Prostate gland (tissue), 2 donors: ENCODE measurements around the gene PTPRD. TPM values are rescaled to one million over a fixed set of nuclear protein-coding genes. Genes with fewer than 3 reads are reported as not detected.

Experiments used
- DNase-seq: peaks from one replicate; pipeline ENCODE4 v3.0.0-alpha.2; 2019; ENCODE audit warnings: low spot score
- H3K27ac ChIP-seq, 2 donors: fragments of 200-600 bp; sonication (generic); 2 replicates each; pipeline ENCODE4 v1.5.1; 2017 to 2019
- H3K27me3 ChIP-seq: fragments of 200-600 bp; sonication (generic); replicated peaks from 2 replicates; pipeline ENCODE4 v1.5.1; 2019; ENCODE audit not compliant: insufficient read depth
- H3K36me3 ChIP-seq, 2 donors: fragments of 200-600 bp; sonication (generic); 1 replicate in 1 of 2; 2 replicates in 1 of 2; pipeline versions ENCODE4 v1.5.1 to v1.8.1; 2017 to 2019
- H3K4me1 ChIP-seq: fragments of 200-600 bp; sonication (generic); replicated peaks from 2 replicates; pipeline ENCODE4 v1.5.1; 2019
- H3K4me3 ChIP-seq, 2 donors: fragments of 200-600 bp; sonication (generic); 2 replicates each; pipeline ENCODE4 v1.5.1; 2017 to 2019
- H3K9me3 ChIP-seq: fragments of 200-600 bp; sonication (generic); 2 replicates; pipeline ENCODE4 v1.5.1; 2017
- POLR2A ChIP-seq: fragments of 450-650 bp; IDR thresholded peaks from one replicate; pipeline ENCODE4 v1.6.1; 2016; ENCODE audit warnings: antibody characterized with exemption, mild to moderate bottlenecking
- POLR2AphosphoS5 ChIP-seq: sonication (generic); formaldehyde crosslinking; IDR thresholded peaks from one replicate; pipeline ENCODE4 v1.6.1; 2017; ENCODE audit warnings: antibody characterized with exemption
- WGBS: methylation state at CpG from one replicate; pipeline ENCODE4 v1.1.5; 2018; 5-methylcytosine and 5-hydroxymethylcytosine counted together
- intact Hi-C: fragments of 100-400 bp; cut with DNase I; formaldehyde crosslinking; loops from one replicate; pipeline ENCODE4 v1.14.2; 2022
- total RNA-seq, 2 donors: library from RNA; depleted of rRNA; stranded (reverse); fragments of >200 nt; gene quantifications; one replicate each; pipeline ENCODE4 v1.1.0, GENCODE V29; 2016
- TF ChIP-seq, protein P1 (sequence below), 4 experiments: fragments of 200-600 bp in 2 of 4; fragments of 450-650 bp in 2 of 4; sonication (generic) in 2 of 4; IDR thresholded peaks; 1 replicate in 3 of 4; 2 replicates in 1 of 4; pipeline ENCODE4 v1.5.1; 2016 to 2019; ENCODE audit warnings: antibody characterized with exemption in 4 of 4, mild to moderate bottlenecking in 2 of 4, moderate library complexity in 2 of 4

The PTPRD gene
- total RNA-seq, 2 donors from 2014 or later = 5.8 to 23.1 TPM

DNA sequence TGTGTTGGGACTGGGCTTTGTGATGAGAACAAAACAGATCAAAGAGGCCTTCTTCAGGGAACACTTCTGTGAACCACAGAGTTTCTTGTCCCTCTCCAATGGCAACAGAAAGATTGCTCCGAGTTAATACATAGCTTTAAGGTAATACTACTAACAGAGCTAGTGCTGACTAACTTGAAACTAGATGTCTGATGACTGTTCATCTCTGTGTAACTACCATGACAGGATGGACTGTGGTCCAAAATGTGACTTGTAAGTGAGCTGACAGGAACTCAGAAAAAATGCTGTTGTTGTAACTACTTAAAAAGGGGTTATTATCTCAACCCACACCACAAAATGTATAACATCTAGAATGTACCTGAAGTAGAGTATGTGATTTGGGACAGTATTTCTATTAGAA, 2183.0 kb downstream of the PTPRD start:
- H3K27me3 ChIP-seq = no peaks in the 10 kb centered on the region
- H3K36me3 ChIP-seq = no peaks in the 10 kb centered on the region
- no peak overlapping the region for H3K27ac ChIP-seq
- TF ChIP-seq POLR2A = no peak
- TF ChIP-seq POLR2AphosphoS5 = no peak
- TF ChIP-seq, protein P1, sequence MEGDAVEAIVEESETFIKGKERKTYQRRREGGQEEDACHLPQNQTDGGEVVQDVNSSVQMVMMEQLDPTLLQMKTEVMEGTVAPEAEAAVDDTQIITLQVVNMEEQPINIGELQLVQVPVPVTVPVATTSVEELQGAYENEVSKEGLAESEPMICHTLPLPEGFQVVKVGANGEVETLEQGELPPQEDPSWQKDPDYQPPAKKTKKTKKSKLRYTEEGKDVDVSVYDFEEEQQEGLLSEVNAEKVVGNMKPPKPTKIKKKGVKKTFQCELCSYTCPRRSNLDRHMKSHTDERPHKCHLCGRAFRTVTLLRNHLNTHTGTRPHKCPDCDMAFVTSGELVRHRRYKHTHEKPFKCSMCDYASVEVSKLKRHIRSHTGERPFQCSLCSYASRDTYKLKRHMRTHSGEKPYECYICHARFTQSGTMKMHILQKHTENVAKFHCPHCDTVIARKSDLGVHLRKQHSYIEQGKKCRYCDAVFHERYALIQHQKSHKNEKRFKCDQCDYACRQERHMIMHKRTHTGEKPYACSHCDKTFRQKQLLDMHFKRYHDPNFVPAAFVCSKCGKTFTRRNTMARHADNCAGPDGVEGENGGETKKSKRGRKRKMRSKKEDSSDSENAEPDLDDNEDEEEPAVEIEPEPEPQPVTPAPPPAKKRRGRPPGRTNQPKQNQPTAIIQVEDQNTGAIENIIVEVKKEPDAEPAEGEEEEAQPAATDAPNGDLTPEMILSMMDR (IDR thresholded peaks at IDR 0.05) = no peak
- no peak overlapping the region for H3K4me3 ChIP-seq
- no peaks in the 10 kb centered on the region for H3K4me1 ChIP-seq
- intact Hi-C loops = no loop called here
- 95% methylated on average over 1 of the region's 1 CpG for WGBS
- H3K9me3 ChIP-seq = no peaks in the 10 kb centered on the region
- no peak for DNase-seq

- no peak for DNase-seq
- no peak for TF ChIP-seq POLR2A
- H3K36me3 ChIP-seq = no peaks in the 10 kb centered on the region
- H3K9me3 ChIP-seq = no peaks in the 10 kb centered on the region
- H3K4me3 ChIP-seq = no peak overlapping the region
- intact Hi-C loops = no loop called here
- H3K4me1 ChIP-seq = no peaks in the 10 kb centered on the region
- WGBS = 84% methylated on average over 1 of the region's 1 CpG
- H3K27me3 ChIP-seq = no peaks in the 10 kb centered on the region
- H3K27ac ChIP-seq = no peak overlapping the region
Observed at GRCh38 chr9:8429157-8429556, 2183.6 kb downstream of the PTPRD start.

GRCh38 chr9:8428389-8428788, 2184.4 kb downstream of the PTPRD start:
- TF ChIP-seq POLR2AphosphoS5 = no peak
- TF ChIP-seq, protein P1 (IDR thresholded peaks at IDR 0.05) = no peak
- no peak for TF ChIP-seq POLR2A
- Histone ChIP-seq H3K4me1 (no peaks in the 10 kb centered on the region), H3K36me3 (no peaks in the 10 kb centered on the region), H3K27me3 (no peaks in the 10 kb centered on the region), H3K4me3 (no peak overlapping the region), H3K9me3 (no peaks in the 10 kb centered on the region), H3K27ac (no peak overlapping the region)
- DNase-seq = no peak
- intact Hi-C loops = no loop called here
- WGBS = 72% methylated on average over 3 of the region's 3 CpGs

DNA sequence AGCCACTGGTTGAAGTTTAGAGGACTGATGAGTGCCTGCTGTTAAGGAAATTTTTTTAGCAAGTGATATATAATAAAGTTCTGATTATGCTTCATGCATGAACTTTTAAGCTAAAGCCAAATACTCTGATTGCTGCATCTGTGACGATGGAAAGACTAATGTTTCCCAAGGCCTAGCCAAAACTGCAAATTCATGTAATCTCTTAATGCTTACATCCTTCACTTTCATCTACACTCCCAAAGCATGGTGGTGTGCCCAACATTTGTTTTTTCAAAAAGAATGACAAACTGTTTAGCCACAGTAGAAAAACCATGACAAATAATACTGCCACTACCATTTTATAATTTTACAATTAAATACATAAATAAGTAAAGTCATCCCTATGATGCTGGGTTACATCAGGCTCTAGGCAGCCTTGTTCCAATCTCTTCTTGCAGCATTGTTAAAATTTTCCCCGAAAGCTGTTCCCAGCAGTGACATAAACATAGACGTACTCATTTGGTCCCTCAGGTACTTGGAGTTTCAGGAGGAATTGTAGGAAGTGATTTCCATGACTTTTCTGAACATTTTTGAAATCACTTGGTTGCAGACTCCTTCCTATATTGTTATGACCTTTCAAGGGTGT, 2187.9 kb downstream of the PTPRD start:
- Histone ChIP-seq H3K27me3 (no peaks in the 10 kb centered on the region), H3K4me1 (no peaks in the 10 kb centered on the region), H3K36me3 (no peaks in the 10 kb centered on the region), H3K9me3 (no peaks in the 10 kb centered on the region), H3K4me3 (no peak overlapping the region), H3K27ac (no peak overlapping the region)
- intact Hi-C loops = no loop called here
- DNase-seq = no peak
- 85% methylated on average over 3 of the region's 3 CpGs for WGBS
- TF ChIP-seq, protein P1 (IDR thresholded peaks at IDR 0.05) = no peak
- TF ChIP-seq POLR2AphosphoS5 (no peak), POLR2A (no peak)

- Histone ChIP-seq H3K4me1 (no peaks in the 10 kb centered on the region), H3K27ac (no peak overlapping the region), H3K4me3 (no peak overlapping the region), H3K27me3 (no peaks in the 10 kb centered on the region), H3K36me3 (no peaks in the 10 kb centered on the region), H3K9me3 (no peaks in the 10 kb centered on the region)
- TF ChIP-seq POLR2A = no peak
- TF ChIP-seq, protein P1 (IDR thresholded peaks at IDR 0.05) = no peak
- no peak for TF ChIP-seq POLR2AphosphoS5
- 82% methylated on average over 2 of the region's 2 CpGs for WGBS
- no peak for DNase-seq
- intact Hi-C loops = no loop called here
Observed at GRCh38 chr9:8420416-8420815, 2192.4 kb downstream of the PTPRD start.
